Hepatocyte (in vitro differentiated cells): ENCODE measurements around the gene KLHL7. TPM values are rescaled to one million over a fixed set of nuclear protein-coding genes. Genes with fewer than 3 reads are reported as not detected.

Experiments used
- DNase-seq: peaks from one replicate; pipeline ENCODE4 v3.0.0-alpha.2; 2016; ENCODE audit warnings: low spot score
- H2AFZ ChIP-seq: fragments of 200-600 bp; sonication (generic); 2 replicates; pipeline ENCODE4 v1.6.0; 2016; ENCODE audit warnings: antibody characterized with exemption, mild to moderate bottlenecking
- H3K27ac ChIP-seq: fragments of 200-600 bp; sonication (generic); 2 replicates; pipeline ENCODE4 v1.5.1; 2016; ENCODE audit warnings: mild to moderate bottlenecking
- H3K27me3 ChIP-seq: fragments of 200-600 bp; sonication (generic); 2 replicates; pipeline ENCODE4 v1.6.1; 2016
- H3K36me3 ChIP-seq: fragments of 200-600 bp; sonication (generic); replicated peaks from 2 replicates; pipeline ENCODE4 v1.5.1; 2016; ENCODE audit warnings: low read depth; ENCODE audit not compliant: insufficient read depth
- H3K4me1 ChIP-seq: fragments of 200-600 bp; sonication (generic); 2 replicates; pipeline ENCODE4 v1.5.1; 2016; ENCODE audit warnings: mild to moderate bottlenecking, moderate library complexity; ENCODE audit not compliant: insufficient read depth
- H3K4me2 ChIP-seq: fragments of 200-600 bp; sonication (generic); 2 replicates; pipeline ENCODE4 v1.6.0; 2016
- H3K4me3 ChIP-seq: fragments of 200-600 bp; sonication (generic); 2 replicates; pipeline ENCODE4 v1.5.1; 2016; ENCODE audit warnings: mild to moderate bottlenecking
- H3K79me2 ChIP-seq: fragments of 200-600 bp; sonication (generic); 2 replicates; pipeline ENCODE4 v1.6.0; 2017; ENCODE audit warnings: mild to moderate bottlenecking
- H3K9me2 ChIP-seq: fragments of 200-600 bp; sonication (generic); replicated peaks from 2 replicates; pipeline ENCODE4 v1.6.0; 2017; ENCODE audit warnings: mild to moderate bottlenecking; ENCODE audit not compliant: insufficient read depth
- H3K9me3 ChIP-seq: fragments of 200-600 bp; sonication (generic); 2 replicates; pipeline ENCODE4 v1.5.1; 2016; ENCODE audit warnings: low read depth, mild to moderate bottlenecking
- H4K20me1 ChIP-seq: fragments of 200-600 bp; sonication (generic); 2 replicates; pipeline ENCODE4 v1.6.0; 2016; ENCODE audit warnings: mild to moderate bottlenecking; ENCODE audit not compliant: insufficient read depth, poor library complexity, severe bottlenecking
- CTCF ChIP-seq: fragments of 200-600 bp; sonication (generic); IDR thresholded peaks from 2 replicates; pipeline ENCODE4 v1.5.1; 2016; ENCODE audit warnings: antibody characterized with exemption, mild to moderate bottlenecking; ENCODE audit not compliant: poor library complexity
- EZH2 ChIP-seq: fragments of 200-600 bp; sonication (generic); IDR thresholded peaks from 2 replicates; pipeline ENCODE4 v1.6.1; 2016; ENCODE audit warnings: antibody characterized with exemption, mild to moderate bottlenecking, borderline replicate concordance
- EZH2phosphoT487 ChIP-seq: fragments of 200-600 bp; sonication (generic); IDR thresholded peaks from one replicate; pipeline ENCODE4 v1.6.1; 2018; ENCODE audit warnings: antibody characterized with exemption, mild to moderate bottlenecking, low read depth, moderate library complexity; ENCODE audit not compliant: unreplicated experiment, severe bottlenecking
- WGBS: methylation state at CpG from one replicate; pipeline ENCODE4 v1.1.6; 2016; ENCODE audit warnings: low lambda C conversion rate; ENCODE audit errors: missing lambda C conversion rate; 5-methylcytosine and 5-hydroxymethylcytosine counted together
- polyA plus RNA-seq: library from polyadenylated mRNA; unstranded; fragments of >200 nt; fragmentation: Nextera tagmentation; extraction: Ambion mirVana; gene quantifications from 2 replicates; pipeline ENCODE4 v1.2.1, GENCODE V29; 2016
- total RNA-seq: library from RNA; depleted of rRNA; stranded (reverse); fragments of >200 nt; gene quantifications from 2 replicates; pipeline ENCODE4 v1.2.3, GENCODE V29; 2014

KLHL7 gene
- total and polyA plus RNA-seq, 2 experiments from 2014 or later: 30.7 to 39.4 TPM

- H4K20me1 ChIP-seq: no peaks in the 10 kb centered on the region
- H3K27me3 ChIP-seq: no peaks in the 10 kb centered on the region
- H3K9me3 ChIP-seq: no peaks in the 10 kb centered on the region
- H3K27ac ChIP-seq: no peak overlapping the region
- 90% methylated on average over 5 of the region's 5 CpGs for WGBS
- no peak overlapping the region for H3K4me3 ChIP-seq
- no peaks in the 10 kb centered on the region for H3K36me3 ChIP-seq
- H2AFZ ChIP-seq: no peak overlapping the region
- no peaks in the 10 kb centered on the region for H3K4me1 ChIP-seq
- no peaks in the 10 kb centered on the region for H3K9me2 ChIP-seq
- no peak overlapping the region for H3K4me2 ChIP-seq
- DNase-seq: no peak
- no peak for TF ChIP-seq EZH2phosphoT487
- no peak for TF ChIP-seq CTCF
- no peak for TF ChIP-seq EZH2
- no peaks in the 10 kb centered on the region for H3K79me2 ChIP-seq
These were observed 62.1 kb downstream of the KLHL7 start for GRCh38 chr7:23167691-23168090.

- H3K36me3 ChIP-seq: no peaks in the 10 kb centered on the region
- TF ChIP-seq EZH2: no peak
- TF ChIP-seq CTCF: no peak
- TF ChIP-seq EZH2phosphoT487: no peak
- H4K20me1 ChIP-seq: no peaks in the 10 kb centered on the region
- no peak overlapping the region for H2AFZ ChIP-seq
- H3K79me2 ChIP-seq: no peaks in the 10 kb centered on the region
- no peak overlapping the region for H3K4me3 ChIP-seq
- H3K27ac ChIP-seq: no peak overlapping the region
- H3K4me1 ChIP-seq: no peaks in the 10 kb centered on the region
- DNase-seq: no peak
- H3K9me2 ChIP-seq: no peaks in the 10 kb centered on the region
- no peak overlapping the region for H3K4me2 ChIP-seq
- H3K27me3 ChIP-seq: no peaks in the 10 kb centered on the region
- WGBS: 91% methylated on average over 8 of the region's 8 CpGs
- H3K9me3 ChIP-seq: no peaks in the 10 kb centered on the region
These were observed 62.7 kb downstream of the KLHL7 start for GRCh38 chr7:23168111-23168885.

- no peaks in the 10 kb centered on the region for H4K20me1 ChIP-seq
- WGBS: 93% methylated on average over 2 of the region's 2 CpGs
- no peaks in the 10 kb centered on the region for H3K36me3 ChIP-seq
- TF ChIP-seq EZH2phosphoT487 (no peak), EZH2 (no peak), CTCF (no peak)
- H3K79me2 ChIP-seq: no peaks in the 10 kb centered on the region
- H3K4me2 ChIP-seq: no peak overlapping the region
- no peak overlapping the region for H2AFZ ChIP-seq
- H3K27ac ChIP-seq: no peak overlapping the region
- H3K27me3 ChIP-seq: no peaks in the 10 kb centered on the region
- no peaks in the 10 kb centered on the region for H3K4me1 ChIP-seq
- no peak overlapping the region for H3K4me3 ChIP-seq
- H3K9me3 ChIP-seq: no peaks in the 10 kb centered on the region
- no peaks in the 10 kb centered on the region for H3K9me2 ChIP-seq
- DNase-seq: no peak
These were observed 70.4 kb downstream of the KLHL7 start for GRCh38 chr7:23175938-23176337.
